Raji (cell line): Measurements from ENCODE around the gene ZNF891.

Experiments used
- POLR2A ChIP-seq: IDR thresholded peaks from 2 replicates; pipeline ENCODE4 v1.6.1; 2011; ENCODE audit warnings: low read depth, low read length, control low read depth; ENCODE audit not compliant: insufficient read depth

ZNF891 gene

GRCh38 chr12:133083345-133083744 lies 46.7 kb downstream of the ZNF891 start:
- TF ChIP-seq POLR2A = no peak

DNA sequence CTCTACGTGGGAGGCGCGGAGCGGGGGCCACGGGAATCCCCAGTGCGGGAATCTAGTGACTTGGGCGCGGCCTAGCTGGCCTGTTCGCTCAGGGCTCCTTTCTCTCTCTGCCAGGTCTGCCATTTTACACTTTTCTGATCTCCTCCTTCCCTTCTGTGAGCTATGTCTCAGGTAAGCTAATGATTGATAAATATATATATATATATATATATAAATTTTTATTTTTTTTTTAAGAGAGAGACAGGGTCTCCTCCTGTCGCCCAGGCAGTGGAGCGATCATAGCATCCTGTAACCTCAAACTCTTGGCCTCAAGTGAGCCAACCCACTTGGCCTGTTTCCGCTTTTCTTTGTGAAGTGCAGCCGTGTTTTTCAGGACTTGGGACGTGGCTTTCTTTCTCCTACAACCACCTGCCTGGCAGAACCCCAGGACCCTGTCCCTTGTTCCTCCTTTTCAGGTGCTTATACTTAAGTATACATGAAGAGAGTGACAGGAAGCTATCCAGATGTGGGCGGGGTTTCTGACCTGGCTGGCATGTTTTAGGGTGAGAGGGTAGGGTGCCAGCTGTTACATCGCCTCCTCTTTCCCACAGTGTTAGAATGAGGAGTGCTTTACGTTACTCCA lies 48.8 kb downstream of the ZNF891 start:
- TF ChIP-seq POLR2A = no peak

DNA sequence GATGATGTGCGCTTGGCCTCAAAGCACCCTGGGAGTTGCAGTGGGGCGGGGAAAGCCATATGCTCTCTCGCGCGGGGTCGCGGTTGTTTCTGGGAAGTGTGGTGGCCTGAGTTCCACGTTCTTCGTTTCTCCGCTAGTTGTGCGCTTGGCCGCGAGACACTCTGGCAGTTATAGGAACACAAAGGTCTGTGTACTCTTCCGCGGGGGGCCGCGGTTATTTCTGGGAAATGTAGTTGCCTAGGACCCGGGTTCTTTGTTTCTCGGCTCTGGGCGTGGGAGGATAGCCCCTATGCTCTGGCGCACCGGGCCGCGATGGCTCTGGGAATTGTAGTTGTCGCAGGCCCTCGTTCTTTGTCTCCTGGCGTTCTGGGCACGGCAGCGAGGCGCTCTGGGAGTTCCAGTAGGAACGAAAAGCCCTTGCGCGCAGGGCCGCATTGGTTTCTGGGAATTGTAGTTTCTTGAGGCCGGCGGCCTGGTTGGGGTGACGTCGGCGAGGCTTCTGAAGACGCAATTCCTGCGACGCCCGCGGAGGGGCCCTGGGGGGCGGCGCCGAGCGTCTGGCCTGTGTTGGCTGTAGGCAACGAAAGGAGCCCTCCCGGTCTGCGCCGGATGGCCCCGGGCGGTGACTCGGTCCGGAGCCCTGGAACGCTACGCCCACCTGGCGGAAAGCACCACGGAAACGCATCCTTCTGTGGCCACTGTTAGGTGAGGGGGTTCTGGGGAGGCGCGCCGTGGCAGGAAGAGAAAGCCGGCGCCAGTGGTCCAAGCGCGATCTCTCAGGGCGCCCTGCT lies 49.5 kb downstream of the ZNF891 start, which contains the start of gene ZNF140:
TSS of gene ZNF140 (plus strand) at position 556 of the 791 bp plus-strand sequence. CDS start 398 bp downstream, outside the sequence.
- peak; percentile 32; the same call in 1 of the 2 replicates for TF ChIP-seq POLR2A

DNA sequence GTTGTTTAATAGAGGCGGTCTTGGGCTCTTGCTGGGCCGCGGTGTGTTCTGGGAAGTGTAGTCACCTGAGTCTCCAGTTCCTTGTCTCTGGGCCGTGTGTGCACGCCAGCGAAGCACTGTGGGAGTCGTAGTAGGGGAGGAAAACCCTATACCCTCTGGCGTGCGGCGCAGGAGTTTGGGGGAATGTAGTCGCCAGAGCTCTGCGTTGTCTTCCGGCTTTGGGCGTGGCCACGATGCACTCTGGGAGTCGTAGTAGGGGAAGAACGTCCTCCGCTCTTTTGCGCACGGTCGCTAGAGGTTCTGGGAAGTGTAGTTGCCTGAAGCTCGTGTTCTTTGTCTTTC lies 50.1 kb downstream of the ZNF891 start:
- no peak for TF ChIP-seq POLR2A

DNA sequence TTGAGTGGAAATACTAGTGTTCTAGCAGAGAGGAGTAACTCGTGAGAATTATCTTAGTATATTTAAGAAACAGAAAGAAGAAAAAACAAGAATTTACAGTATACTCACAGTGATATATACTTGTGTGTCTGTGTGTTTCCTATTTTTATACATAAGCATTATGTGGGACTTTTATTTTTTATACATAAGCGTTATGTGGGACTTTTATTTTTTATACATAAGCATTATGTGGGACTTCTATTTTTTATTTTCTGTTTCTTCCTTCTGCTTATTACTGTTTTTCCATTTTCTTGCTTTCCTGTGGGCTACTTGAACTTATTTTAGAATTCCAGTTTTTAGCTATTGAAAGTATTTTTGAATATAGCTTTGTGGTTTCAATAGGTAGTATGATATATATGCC lies 56.2 kb downstream of the ZNF891 start:
- TF ChIP-seq POLR2A = no peak

- TF ChIP-seq POLR2A = no peak
These were observed 66.5 kb downstream of the ZNF891 start for GRCh38 chr12:133063556-133063955.

DNA sequence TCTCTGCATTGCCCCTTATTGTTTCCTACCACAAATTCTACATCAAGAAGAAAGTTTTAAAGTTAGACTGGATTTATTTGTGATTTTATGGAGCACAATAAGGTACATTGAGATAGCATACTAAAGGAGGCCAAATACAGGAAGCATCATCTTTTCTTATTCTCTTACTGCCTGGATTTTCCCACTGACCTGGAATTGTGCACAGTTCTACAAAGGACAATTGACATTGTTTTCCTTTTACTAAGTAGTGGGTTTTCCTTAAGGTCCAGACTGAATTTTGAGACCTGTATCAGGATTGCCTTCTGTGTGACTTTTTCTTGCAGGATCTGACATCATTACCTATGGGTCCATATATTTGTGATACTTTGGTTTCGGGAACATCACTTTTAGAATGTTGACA lies 68.1 kb downstream of the ZNF891 start:
- no peak for TF ChIP-seq POLR2A

DNA sequence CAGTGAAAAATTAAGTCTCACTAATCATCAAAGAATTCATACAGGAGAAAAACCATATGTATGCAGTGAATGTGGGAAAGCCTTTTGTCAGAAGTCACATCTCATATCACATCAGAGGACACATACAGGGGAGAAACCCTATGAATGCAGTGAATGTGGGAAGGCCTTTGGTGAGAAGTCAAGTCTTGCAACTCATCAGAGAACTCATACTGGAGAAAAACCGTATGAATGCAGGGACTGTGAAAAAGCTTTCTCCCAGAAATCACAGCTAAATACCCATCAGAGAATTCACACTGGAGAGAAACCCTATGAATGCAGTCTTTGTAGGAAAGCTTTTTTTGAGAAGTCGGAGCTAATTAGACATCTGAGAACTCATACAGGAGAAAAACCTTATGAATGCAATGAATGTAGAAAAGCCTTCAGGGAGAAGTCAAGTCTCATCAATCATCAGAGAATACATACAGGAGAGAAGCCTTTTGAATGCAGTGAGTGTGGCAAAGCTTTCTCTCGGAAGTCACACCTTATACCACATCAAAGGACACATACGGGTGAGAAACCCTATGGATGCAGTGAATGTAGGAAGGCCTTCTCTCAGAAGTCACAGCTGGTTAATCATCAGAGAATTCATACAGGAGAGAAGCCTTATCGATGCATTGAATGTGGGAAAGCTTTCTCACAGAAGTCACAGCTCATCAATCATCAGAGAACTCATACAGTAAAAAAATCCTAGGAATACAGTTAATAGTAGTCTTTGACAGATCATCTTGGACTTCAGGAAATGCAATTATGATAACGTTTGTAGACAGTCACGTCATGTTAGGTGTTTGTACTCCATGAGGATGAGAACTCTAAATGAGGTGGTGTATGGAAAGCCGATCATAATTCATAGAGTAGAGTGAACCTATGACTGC lies 71.6 kb downstream of the ZNF891 start:
- TF ChIP-seq POLR2A = no peak

DNA sequence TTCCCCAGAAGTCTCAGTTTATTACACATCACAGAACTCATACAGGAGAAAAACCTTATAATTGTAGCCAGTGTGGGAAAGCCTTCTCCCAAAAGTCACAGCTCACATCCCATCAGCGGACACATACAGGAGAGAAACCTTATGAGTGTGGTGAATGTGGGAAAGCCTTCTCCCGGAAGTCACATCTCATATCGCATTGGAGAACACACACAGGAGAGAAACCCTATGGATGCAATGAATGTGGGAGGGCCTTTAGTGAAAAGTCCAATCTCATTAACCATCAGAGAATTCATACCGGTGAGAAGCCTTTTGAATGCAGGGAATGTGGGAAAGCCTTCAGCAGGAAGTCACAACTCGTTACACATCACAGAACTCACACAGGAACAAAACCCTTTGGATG lies 72.6 kb downstream of the ZNF891 start:
- no peak for TF ChIP-seq POLR2A
